SK-N-SH (cell line): Measurements from ENCODE around the gene MRGPRX3. TPM values are rescaled to one million over a fixed set of nuclear protein-coding genes. Genes with fewer than 3 reads are reported as not detected.

Experiments used
- CTCF ChIA-PET: fragments of 300-600, 350-600 bp; formaldehyde crosslinking; extraction: SDS; loops from one replicate; lab custom pipeline; 2021; lab: Yijun Ruan, JAX
- POLR2A ChIA-PET: fragments of 350-600 bp; sonication (Branson Sonifier 250); formaldehyde crosslinking; extraction: SDS; loops from one replicate; lab custom pipeline; 2020; ENCODE audit warnings: antibody characterized with exemption, inconsistent platforms; lab: Yijun Ruan, JAX
- DNase-seq: peaks from one replicate; pipeline ENCODE4 v3.0.0; 2012
- H2AFZ ChIP-seq: fragments of 200-600 bp; sonication (generic); 2 replicates; pipeline ENCODE4 v1.8.1; 2016; ENCODE audit warnings: antibody characterized with exemption, mild to moderate bottlenecking, low read depth
- H3F3A ChIP-seq: fragments of 200-600 bp; sonication (generic); replicated peaks from 2 replicates; pipeline ENCODE3; 2016; ENCODE audit warnings: antibody characterized with exemption, mild to moderate bottlenecking; ENCODE audit not compliant: insufficient read depth
- H3K27ac ChIP-seq, 2 experiments: fragments of 200-500 bp in 1 of 2; fragments of 200-600 bp in 1 of 2; sonication (Bioruptor generic) in 1 of 2; sonication (generic), shearing (Covaris generic) in 1 of 2; 2 replicates each; pipeline versions ENCODE4 v1.5.1 to v1.6.1; 2014 to 2016; ENCODE audit warnings: low read depth in 2 of 2, inconsistent platforms in 1 of 2, low read length in 1 of 2, mild to moderate bottlenecking in 1 of 2, mixed read lengths in 1 of 2
- H3K27me3 ChIP-seq: fragments of 200-600 bp; sonication (generic), shearing (Covaris generic); 2 replicates; pipeline ENCODE4 v1.6.1; 2016; ENCODE audit warnings: mixed run types; ENCODE audit not compliant: insufficient read depth
- H3K36me3 ChIP-seq, 2 experiments: fragments of 200-500 bp in 1 of 2; fragments of 200-600 bp in 1 of 2; sonication (Bioruptor generic) in 1 of 2; sonication (generic) in 1 of 2; replicated peaks in 1 of 2; 2 replicates each; pipeline versions ENCODE3 to v1.5.1; 2014 to 2016; ENCODE audit warnings: low read length in 1 of 2, mild to moderate bottlenecking in 1 of 2; ENCODE audit not compliant: insufficient read depth in 2 of 2, control insufficient read depth in 1 of 2
- H3K4me1 ChIP-seq, 2 experiments: fragments of 200-500 bp in 1 of 2; fragments of 200-600 bp in 1 of 2; sonication (Bioruptor generic) in 1 of 2; sonication (generic), shearing (Covaris generic) in 1 of 2; 2 replicates each; pipeline versions ENCODE4 v1.5.1 to v1.6.1; 2014 to 2016; ENCODE audit warnings: low read depth in 1 of 2, low read length in 1 of 2, mixed run types in 1 of 2; ENCODE audit not compliant: insufficient read depth in 2 of 2, control insufficient read depth in 1 of 2
- H3K4me2 ChIP-seq: fragments of 200-600 bp; sonication (generic), shearing (Covaris generic); 2 replicates; pipeline ENCODE4 v1.6.1; 2017; ENCODE audit warnings: mixed run types
- H3K4me3 ChIP-seq, 2 experiments: fragments of 200-500 bp in 1 of 2; fragments of 200-600 bp in 1 of 2; sonication (Bioruptor generic) in 1 of 2; sonication (generic), shearing (Covaris generic) in 1 of 2; 2 replicates each; pipeline versions ENCODE4 v1.5.1 to v1.8.1; 2014 to 2016; ENCODE audit warnings: low read depth in 2 of 2, inconsistent platforms in 1 of 2, low read length in 1 of 2, mild to moderate bottlenecking in 1 of 2, mixed read lengths in 1 of 2, moderate library complexity in 1 of 2
- H3K79me2 ChIP-seq: fragments of 200-600 bp; sonication (generic); 2 replicates; pipeline ENCODE4 v1.8.1; 2017; ENCODE audit warnings: mild to moderate bottlenecking; ENCODE audit not compliant: insufficient read depth
- H3K9ac ChIP-seq: fragments of 200-600 bp; sonication (generic); 2 replicates; pipeline ENCODE4 v1.6.1; 2017; ENCODE audit warnings: mixed run types
- H3K9me2 ChIP-seq: fragments of 200-600 bp; sonication (generic); 2 replicates; pipeline ENCODE4 v1.6.1; 2017; ENCODE audit warnings: mixed run types
- H3K9me3 ChIP-seq: fragments of 200-600 bp; sonication (generic); 2 replicates; pipeline ENCODE4 v1.6.1; 2017; ENCODE audit warnings: mixed run types, mild to moderate bottlenecking, moderate library complexity
- H4K20me1 ChIP-seq: fragments of 200-600 bp; sonication (generic); 2 replicates; pipeline ENCODE4 v1.6.1; 2017; ENCODE audit warnings: mild to moderate bottlenecking, mixed run types; ENCODE audit not compliant: insufficient read depth
- CHD2 ChIP-seq: fragments of 150-350 bp; IDR thresholded peaks from 2 replicates; pipeline ENCODE4 v1.6.1; 2018; ENCODE audit warnings: low read length; ENCODE audit not compliant: partially characterized antibody
- FOXJ3 ChIP-seq: sonication (generic); formaldehyde crosslinking; IDR thresholded peaks from 2 replicates; pipeline ENCODE4 v1.5.1; 2020; ENCODE audit warnings: mild to moderate bottlenecking, missing genetic modification reagents
- FOXM1 ChIP-seq: IDR thresholded peaks from 2 replicates; pipeline ENCODE4 v1.4.0; 2012; ENCODE audit warnings: low read depth, mild to moderate bottlenecking
- JUND ChIP-seq: IDR thresholded peaks from 2 replicates; pipeline ENCODE4 v1.4.0; 2012
- MXI1 ChIP-seq: IDR thresholded peaks from 2 replicates; pipeline ENCODE4 v1.6.1; 2012; ENCODE audit warnings: mild to moderate bottlenecking, low read depth, low read length, improper control_type of control experiment
- NRF1 ChIP-seq: IDR thresholded peaks from 2 replicates; pipeline ENCODE4 v1.6.1; 2012; ENCODE audit warnings: low read depth, mild to moderate bottlenecking, low read length
- RAD21 ChIP-seq: IDR thresholded peaks from 2 replicates; pipeline ENCODE4 v1.6.1; 2012; ENCODE audit warnings: mild to moderate bottlenecking, low read length
- RCOR1 ChIP-seq: fragments of 150-350 bp; IDR thresholded peaks from 2 replicates; pipeline ENCODE4 v1.6.1; 2017; ENCODE audit warnings: antibody characterized with exemption, low read length
- RXRA ChIP-seq: IDR thresholded peaks from 2 replicates; pipeline ENCODE4 v1.4.0; 2012; ENCODE audit warnings: low read depth, mild to moderate bottlenecking, borderline replicate concordance
- SIN3A ChIP-seq: IDR thresholded peaks from 2 replicates; pipeline ENCODE4 v1.6.1; 2012; ENCODE audit warnings: low read depth, mild to moderate bottlenecking, low read length, moderate library complexity, borderline replicate concordance
- SMC3 ChIP-seq: IDR thresholded peaks from 2 replicates; pipeline ENCODE4 v1.6.1; 2012; ENCODE audit warnings: low read depth, low read length, improper control_type of control experiment
- TEAD4 ChIP-seq: IDR thresholded peaks from 2 replicates; pipeline ENCODE4 v1.4.0; 2012; ENCODE audit warnings: mild to moderate bottlenecking, borderline replicate concordance; ENCODE audit not compliant: insufficient read depth
- WGBS: methylation state at CpG from one replicate; pipeline ENCODE4 v1.1.6; 2017; ENCODE audit warnings: low lambda C conversion rate; 5-methylcytosine and 5-hydroxymethylcytosine counted together
- polyA plus RNA-seq, 3 experiments: library from polyadenylated mRNA; depleted of rRNA; stranded (reverse); fragments of >200 nt; gene quantifications; 2 replicates each; pipeline ENCODE4 v1.2.3, GENCODE V29; 2012
- TF ChIP-seq, protein P1 (sequence below): IDR thresholded peaks from 2 replicates; pipeline ENCODE4 v1.4.0; 2012; ENCODE audit warnings: low read depth, borderline replicate concordance
- TF ChIP-seq, protein P2 (sequence below): fragments of 150-350 bp; IDR thresholded peaks from 2 replicates; pipeline ENCODE4 v1.6.1; 2017; ENCODE audit warnings: antibody characterized with exemption, low read length, low read depth, borderline replicate concordance
- TF ChIP-seq, protein P3 (sequence below): fragments of 200-600 bp; sonication (generic); IDR thresholded peaks from 2 replicates; pipeline ENCODE4 v1.6.1; 2017; ENCODE audit warnings: antibody characterized with exemption, mild to moderate bottlenecking, moderate library complexity
- TF ChIP-seq, protein P4 (sequence below): IDR thresholded peaks from 2 replicates; pipeline ENCODE4 v1.4.0; 2012; ENCODE audit warnings: low read depth
- TF ChIP-seq, protein P5 (sequence below): fragments of 150-350 bp; IDR thresholded peaks from 2 replicates; pipeline ENCODE4 v1.6.1; 2016; ENCODE audit warnings: mild to moderate bottlenecking, low read depth, low read length

Gene MRGPRX3
- polyA plus RNA-seq, 1 of the 3 experiments (the other 2 are of a cell fraction): not detected

DNA sequence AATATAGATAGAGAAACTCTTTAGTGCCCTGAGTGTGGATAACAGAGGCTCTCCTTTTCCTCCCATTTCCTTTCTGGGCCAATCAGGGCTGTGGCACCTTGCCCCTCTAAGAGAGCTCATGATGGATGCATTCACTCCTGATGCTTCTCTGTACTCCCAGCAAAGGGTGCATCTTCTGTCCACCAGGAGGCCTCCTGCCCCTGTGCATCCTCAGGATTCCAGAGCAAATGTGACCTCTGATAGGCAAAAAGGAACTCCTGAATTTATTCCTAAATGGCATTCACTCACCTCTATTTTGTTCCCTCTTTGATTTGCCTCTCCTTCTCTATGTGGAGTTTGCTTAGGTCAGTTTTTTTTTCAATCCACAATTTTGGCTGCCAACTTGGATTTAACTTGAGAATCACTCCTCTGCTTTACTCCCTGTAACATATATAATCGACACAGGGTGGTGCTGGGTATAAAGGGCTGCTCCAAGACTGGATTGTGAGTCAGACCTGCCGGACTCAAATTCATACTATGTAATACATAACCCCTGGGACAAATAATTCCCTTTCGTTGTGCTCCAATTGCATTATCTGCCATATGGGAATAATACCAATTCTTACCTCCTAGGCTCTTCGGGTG is 39.1 kb downstream of the MRGPRX3 start:
- H3K4me3 ChIP-seq: no peak overlapping the region
- POLR2A ChIA-PET: no interaction called here
- no peaks in the 10 kb centered on the region for H3K36me3 ChIP-seq
- TF ChIP-seq SIN3A: no peak
- TF ChIP-seq RCOR1: no peak
- no peak for TF ChIP-seq CHD2
- no peak for TF ChIP-seq FOXJ3 (CRISPR knock-in tag)
- TF ChIP-seq RAD21: peak; percentile 70
- TF ChIP-seq, protein P1, sequence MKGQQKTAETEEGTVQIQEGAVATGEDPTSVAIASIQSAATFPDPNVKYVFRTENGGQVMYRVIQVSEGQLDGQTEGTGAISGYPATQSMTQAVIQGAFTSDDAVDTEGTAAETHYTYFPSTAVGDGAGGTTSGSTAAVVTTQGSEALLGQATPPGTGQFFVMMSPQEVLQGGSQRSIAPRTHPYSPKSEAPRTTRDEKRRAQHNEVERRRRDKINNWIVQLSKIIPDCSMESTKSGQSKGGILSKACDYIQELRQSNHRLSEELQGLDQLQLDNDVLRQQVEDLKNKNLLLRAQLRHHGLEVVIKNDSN: no peak
- TF ChIP-seq, protein P2, sequence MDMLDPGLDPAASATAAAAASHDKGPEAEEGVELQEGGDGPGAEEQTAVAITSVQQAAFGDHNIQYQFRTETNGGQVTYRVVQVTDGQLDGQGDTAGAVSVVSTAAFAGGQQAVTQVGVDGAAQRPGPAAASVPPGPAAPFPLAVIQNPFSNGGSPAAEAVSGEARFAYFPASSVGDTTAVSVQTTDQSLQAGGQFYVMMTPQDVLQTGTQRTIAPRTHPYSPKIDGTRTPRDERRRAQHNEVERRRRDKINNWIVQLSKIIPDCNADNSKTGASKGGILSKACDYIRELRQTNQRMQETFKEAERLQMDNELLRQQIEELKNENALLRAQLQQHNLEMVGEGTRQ: no peak
- TF ChIP-seq, protein P3, sequence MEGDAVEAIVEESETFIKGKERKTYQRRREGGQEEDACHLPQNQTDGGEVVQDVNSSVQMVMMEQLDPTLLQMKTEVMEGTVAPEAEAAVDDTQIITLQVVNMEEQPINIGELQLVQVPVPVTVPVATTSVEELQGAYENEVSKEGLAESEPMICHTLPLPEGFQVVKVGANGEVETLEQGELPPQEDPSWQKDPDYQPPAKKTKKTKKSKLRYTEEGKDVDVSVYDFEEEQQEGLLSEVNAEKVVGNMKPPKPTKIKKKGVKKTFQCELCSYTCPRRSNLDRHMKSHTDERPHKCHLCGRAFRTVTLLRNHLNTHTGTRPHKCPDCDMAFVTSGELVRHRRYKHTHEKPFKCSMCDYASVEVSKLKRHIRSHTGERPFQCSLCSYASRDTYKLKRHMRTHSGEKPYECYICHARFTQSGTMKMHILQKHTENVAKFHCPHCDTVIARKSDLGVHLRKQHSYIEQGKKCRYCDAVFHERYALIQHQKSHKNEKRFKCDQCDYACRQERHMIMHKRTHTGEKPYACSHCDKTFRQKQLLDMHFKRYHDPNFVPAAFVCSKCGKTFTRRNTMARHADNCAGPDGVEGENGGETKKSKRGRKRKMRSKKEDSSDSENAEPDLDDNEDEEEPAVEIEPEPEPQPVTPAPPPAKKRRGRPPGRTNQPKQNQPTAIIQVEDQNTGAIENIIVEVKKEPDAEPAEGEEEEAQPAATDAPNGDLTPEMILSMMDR: peak; percentile 64
- TF ChIP-seq TEAD4: no peak
- no peak for TF ChIP-seq JUND
- TF ChIP-seq, protein P4, sequence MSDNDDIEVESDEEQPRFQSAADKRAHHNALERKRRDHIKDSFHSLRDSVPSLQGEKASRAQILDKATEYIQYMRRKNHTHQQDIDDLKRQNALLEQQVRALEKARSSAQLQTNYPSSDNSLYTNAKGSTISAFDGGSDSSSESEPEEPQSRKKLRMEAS: no peak
- TF ChIP-seq, protein P5, sequence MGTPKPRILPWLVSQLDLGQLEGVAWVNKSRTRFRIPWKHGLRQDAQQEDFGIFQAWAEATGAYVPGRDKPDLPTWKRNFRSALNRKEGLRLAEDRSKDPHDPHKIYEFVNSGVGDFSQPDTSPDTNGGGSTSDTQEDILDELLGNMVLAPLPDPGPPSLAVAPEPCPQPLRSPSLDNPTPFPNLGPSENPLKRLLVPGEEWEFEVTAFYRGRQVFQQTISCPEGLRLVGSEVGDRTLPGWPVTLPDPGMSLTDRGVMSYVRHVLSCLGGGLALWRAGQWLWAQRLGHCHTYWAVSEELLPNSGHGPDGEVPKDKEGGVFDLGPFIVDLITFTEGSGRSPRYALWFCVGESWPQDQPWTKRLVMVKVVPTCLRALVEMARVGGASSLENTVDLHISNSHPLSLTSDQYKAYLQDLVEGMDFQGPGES: no peak
- TF ChIP-seq FOXM1: no peak
- TF ChIP-seq RXRA: no peak
- no peak for TF ChIP-seq MXI1
- TF ChIP-seq SMC3: peak; percentile 48
- no peak for TF ChIP-seq NRF1
- TF ChIP-seq, all 33 proteins: peak for 3
- peak; percentile 55 for DNase-seq
- H3F3A ChIP-seq: no peaks in the 10 kb centered on the region
- H3K9me3 ChIP-seq: no peaks in the 10 kb centered on the region
- no peaks in the 10 kb centered on the region for H3K27me3 ChIP-seq
- WGBS: 36% methylated on average over 4 of the region's 4 CpGs
- CTCF ChIA-PET: interaction anchor here (0.6 to 1.7 kb wide), 9 partner anchors 13 to 594 kb away, joined by 3 to 6 read pairs (median 4); partner anchors contain the start of gene SAA1
- H3K27ac ChIP-seq: no peak overlapping the region
- H2AFZ ChIP-seq: no peak overlapping the region
- H3K4me1 ChIP-seq: no peaks in the 10 kb centered on the region
- no peaks in the 10 kb centered on the region for H3K79me2 ChIP-seq
- H3K9ac ChIP-seq: no peak overlapping the region
- no peaks in the 10 kb centered on the region for H4K20me1 ChIP-seq
- H3K4me2 ChIP-seq: no peak overlapping the region
- H3K9me2 ChIP-seq: no peaks in the 10 kb centered on the region
